ENCODE results near the gene KBTBD2. TPM values are rescaled to one million over a fixed set of nuclear protein-coding genes. Genes with fewer than 3 reads are reported as not detected.

Gene KBTBD2
- total and polyA plus RNA-seq, 2 experiments from 2014 or later: 11.6 to 34.9 TPM

- TF ChIP-seq EZH2 (IDR thresholded peaks at IDR 0.05; ENCODE audit: low read depth, unreplicated experiment) (no peak), EZH2phosphoT487 (IDR thresholded peaks at IDR 0.05; ENCODE audit: unreplicated experiment) (no peak), ZNF331 (CRISPR knock-in tag; IDR thresholded peaks at IDR 0.05; ENCODE audit: low read depth) (no peak), JUNB (IDR thresholded peaks at IDR 0.05; ENCODE audit: unreplicated experiment) (no peak)
These were observed 13.7 kb upstream of the KBTBD2 start (continued) for GRCh38 chr7:32905175-32905662.

GRCh38 chr7:32901629-32902028 lies 10.1 kb upstream of the KBTBD2 start:
- Histone ChIP-seq H3K36me3 (ENCODE audit: insufficient read depth) (no peaks in the 10 kb centered on the region), H3K27me3 (ENCODE audit: insufficient read depth) (no peaks in the 10 kb centered on the region), H3K4me1 (ENCODE audit: insufficient read depth) (no peaks in the 10 kb centered on the region), H3K27ac (ENCODE audit: low read depth) (no peak overlapping the region), H2AFZ (0 out of 2 replicates have a peak overlapping the region, but pooled peaks have one; percentile 23), H3F3A (replicated peaks; ENCODE audit: low read depth) (no peaks in the 10 kb centered on the region), H3K4me2 (no peak overlapping the region), H3K9me2 (ENCODE audit: insufficient read depth) (no peaks in the 10 kb centered on the region; the same call in 1 of the 2 replicates), H3K79me2 (replicated peaks; ENCODE audit: insufficient read depth) (no peaks in the 10 kb centered on the region), H4K20me1 (replicated peaks; ENCODE audit: insufficient read depth) (no peaks in the 10 kb centered on the region), H3K4me3 (no peak overlapping the region)
- TF ChIP-seq EZH2phosphoT487 (IDR thresholded peaks at IDR 0.05; ENCODE audit: unreplicated experiment): no peak
- Mint-ChIP-seq H3K36me3 (ENCODE audit: low read depth) (no peaks in the 10 kb centered on the region), H3K4me1 (no peaks in the 10 kb centered on the region; the same call in 2 of the 3 replicates), H3K27ac (no peak overlapping the region), H3K27me3 (ENCODE audit: insufficient read depth, low read depth, poor library complexity) (peaks cover 3% of the 10 kb centered on the region), H3K4me3 (no peak overlapping the region), H3K9me3 (no peaks in the 10 kb centered on the region)
- DNase-seq (ENCODE audit: low spot score) (no peak), ATAC-seq (no peak)

DNA sequence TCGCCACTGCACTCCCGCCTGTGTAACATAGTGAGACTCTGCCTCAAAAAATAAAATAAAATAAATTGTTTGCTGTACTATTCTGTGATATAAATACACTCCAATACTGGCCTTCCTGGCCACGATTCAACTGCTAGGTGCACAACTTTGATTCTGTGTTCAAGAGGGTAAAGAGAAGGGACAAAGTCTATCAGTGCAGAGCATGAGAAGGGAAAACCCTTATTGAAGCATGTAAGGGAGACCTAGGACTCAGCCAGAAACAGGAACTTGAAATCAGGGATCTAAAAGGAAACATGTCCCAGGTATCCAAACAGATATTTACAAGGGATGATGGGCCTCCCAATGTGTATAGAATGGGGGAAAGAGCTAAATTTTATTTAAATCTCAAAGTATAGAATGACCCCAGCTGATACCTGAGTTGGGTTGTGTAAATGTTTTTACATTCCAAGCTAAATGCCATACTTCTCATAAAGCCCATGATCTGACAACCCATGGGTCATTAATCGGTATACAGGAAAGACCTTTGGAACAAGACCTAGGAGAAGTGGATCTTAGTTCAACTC lies 9.0 kb upstream of the KBTBD2 start:
- Histone ChIP-seq H4K20me1 (replicated peaks; ENCODE audit: insufficient read depth) (no peaks in the 10 kb centered on the region), H3K4me2 (no peak overlapping the region), H3K27ac (ENCODE audit: low read depth) (no peak overlapping the region), H2AFZ (no peak overlapping the region), H3K4me3 (no peak overlapping the region), H3K36me3 (ENCODE audit: insufficient read depth) (no peaks in the 10 kb centered on the region), H3K79me2 (replicated peaks; ENCODE audit: insufficient read depth) (no peaks in the 10 kb centered on the region), H3K4me1 (ENCODE audit: insufficient read depth) (no peaks in the 10 kb centered on the region), H3K9me2 (ENCODE audit: insufficient read depth) (no peaks in the 10 kb centered on the region), H3F3A (replicated peaks; ENCODE audit: low read depth) (no peaks in the 10 kb centered on the region), H3K27me3 (ENCODE audit: insufficient read depth) (no peaks in the 10 kb centered on the region)
- DNase-seq (ENCODE audit: low spot score): no peak
- Mint-ChIP-seq H3K4me1 (no peaks in the 10 kb centered on the region; the same call in 2 of the 3 replicates), H3K4me3 (no peak overlapping the region), H3K9me3 (no peaks in the 10 kb centered on the region), H3K27me3 (ENCODE audit: insufficient read depth, low read depth, poor library complexity) (peaks cover 3% of the 10 kb centered on the region), H3K27ac (no peak overlapping the region), H3K36me3 (ENCODE audit: low read depth) (no peaks in the 10 kb centered on the region)
- ATAC-seq: no peak
- TF ChIP-seq, protein P1, sequence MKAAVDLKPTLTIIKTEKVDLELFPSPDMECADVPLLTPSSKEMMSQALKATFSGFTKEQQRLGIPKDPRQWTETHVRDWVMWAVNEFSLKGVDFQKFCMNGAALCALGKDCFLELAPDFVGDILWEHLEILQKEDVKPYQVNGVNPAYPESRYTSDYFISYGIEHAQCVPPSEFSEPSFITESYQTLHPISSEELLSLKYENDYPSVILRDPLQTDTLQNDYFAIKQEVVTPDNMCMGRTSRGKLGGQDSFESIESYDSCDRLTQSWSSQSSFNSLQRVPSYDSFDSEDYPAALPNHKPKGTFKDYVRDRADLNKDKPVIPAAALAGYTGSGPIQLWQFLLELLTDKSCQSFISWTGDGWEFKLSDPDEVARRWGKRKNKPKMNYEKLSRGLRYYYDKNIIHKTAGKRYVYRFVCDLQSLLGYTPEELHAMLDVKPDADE (IDR thresholded peaks at IDR 0.05): no peak
- no peak for TF ChIP-seq EZH2 (IDR thresholded peaks at IDR 0.05; ENCODE audit: low read depth, unreplicated experiment)
- TF ChIP-seq, protein P2, sequence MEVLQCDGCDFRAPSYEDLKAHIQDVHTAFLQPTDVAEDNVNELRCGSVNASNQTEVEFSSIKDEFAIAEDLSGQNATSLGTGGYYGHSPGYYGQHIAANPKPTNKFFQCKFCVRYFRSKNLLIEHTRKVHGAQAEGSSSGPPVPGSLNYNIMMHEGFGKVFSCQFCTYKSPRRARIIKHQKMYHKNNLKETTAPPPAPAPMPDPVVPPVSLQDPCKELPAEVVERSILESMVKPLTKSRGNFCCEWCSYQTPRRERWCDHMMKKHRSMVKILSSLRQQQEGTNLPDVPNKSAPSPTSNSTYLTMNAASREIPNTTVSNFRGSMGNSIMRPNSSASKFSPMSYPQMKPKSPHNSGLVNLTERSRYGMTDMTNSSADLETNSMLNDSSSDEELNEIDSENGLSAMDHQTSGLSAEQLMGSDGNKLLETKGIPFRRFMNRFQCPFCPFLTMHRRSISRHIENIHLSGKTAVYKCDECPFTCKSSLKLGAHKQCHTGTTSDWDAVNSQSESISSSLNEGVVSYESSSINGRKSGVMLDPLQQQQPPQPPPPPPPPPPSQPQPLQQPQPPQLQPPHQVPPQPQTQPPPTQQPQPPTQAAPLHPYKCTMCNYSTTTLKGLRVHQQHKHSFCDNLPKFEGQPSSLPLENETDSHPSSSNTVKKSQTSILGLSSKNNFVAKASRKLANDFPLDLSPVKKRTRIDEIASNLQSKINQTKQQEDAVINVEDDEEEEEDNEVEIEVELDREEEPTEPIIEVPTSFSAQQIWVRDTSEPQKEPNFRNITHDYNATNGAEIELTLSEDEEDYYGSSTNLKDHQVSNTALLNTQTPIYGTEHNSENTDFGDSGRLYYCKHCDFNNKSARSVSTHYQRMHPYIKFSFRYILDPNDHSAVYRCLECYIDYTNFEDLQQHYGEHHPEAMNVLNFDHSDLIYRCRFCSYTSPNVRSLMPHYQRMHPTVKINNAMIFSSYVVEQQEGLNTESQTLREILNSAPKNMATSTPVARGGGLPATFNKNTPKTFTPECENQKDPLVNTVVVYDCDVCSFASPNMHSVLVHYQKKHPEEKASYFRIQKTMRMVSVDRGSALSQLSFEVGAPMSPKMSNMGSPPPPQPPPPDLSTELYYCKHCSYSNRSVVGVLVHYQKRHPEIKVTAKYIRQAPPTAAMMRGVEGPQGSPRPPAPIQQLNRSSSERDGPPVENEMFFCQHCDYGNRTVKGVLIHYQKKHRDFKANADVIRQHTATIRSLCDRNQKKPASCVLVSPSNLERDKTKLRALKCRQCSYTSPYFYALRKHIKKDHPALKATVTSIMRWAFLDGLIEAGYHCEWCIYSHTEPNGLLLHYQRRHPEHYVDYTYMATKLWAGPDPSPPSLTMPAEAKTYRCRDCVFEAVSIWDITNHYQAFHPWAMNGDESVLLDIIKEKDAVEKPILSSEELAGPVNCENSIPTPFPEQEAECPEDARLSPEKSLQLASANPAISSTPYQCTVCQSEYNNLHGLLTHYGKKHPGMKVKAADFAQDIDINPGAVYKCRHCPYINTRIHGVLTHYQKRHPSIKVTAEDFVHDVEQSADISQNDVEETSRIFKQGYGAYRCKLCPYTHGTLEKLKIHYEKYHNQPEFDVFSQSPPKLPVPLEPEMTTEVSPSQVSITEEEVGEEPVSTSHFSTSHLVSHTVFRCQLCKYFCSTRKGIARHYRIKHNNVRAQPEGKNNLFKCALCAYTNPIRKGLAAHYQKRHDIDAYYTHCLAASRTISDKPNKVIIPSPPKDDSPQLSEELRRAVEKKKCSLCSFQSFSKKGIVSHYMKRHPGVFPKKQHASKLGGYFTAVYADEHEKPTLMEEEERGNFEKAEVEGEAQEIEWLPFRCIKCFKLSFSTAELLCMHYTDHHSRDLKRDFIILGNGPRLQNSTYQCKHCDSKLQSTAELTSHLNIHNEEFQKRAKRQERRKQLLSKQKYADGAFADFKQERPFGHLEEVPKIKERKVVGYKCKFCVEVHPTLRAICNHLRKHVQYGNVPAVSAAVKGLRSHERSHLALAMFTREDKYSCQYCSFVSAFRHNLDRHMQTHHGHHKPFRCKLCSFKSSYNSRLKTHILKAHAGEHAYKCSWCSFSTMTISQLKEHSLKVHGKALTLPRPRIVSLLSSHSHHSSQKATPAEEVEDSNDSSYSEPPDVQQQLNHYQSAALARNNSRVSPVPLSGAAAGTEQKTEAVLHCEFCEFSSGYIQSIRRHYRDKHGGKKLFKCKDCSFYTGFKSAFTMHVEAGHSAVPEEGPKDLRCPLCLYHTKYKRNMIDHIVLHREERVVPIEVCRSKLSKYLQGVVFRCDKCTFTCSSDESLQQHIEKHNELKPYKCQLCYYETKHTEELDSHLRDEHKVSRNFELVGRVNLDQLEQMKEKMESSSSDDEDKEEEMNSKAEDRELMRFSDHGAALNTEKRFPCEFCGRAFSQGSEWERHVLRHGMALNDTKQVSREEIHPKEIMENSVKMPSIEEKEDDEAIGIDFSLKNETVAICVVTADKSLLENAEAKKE (CRISPR knock-in tag; IDR thresholded peaks at IDR 0.05): no peak
- TF ChIP-seq, protein P3, sequence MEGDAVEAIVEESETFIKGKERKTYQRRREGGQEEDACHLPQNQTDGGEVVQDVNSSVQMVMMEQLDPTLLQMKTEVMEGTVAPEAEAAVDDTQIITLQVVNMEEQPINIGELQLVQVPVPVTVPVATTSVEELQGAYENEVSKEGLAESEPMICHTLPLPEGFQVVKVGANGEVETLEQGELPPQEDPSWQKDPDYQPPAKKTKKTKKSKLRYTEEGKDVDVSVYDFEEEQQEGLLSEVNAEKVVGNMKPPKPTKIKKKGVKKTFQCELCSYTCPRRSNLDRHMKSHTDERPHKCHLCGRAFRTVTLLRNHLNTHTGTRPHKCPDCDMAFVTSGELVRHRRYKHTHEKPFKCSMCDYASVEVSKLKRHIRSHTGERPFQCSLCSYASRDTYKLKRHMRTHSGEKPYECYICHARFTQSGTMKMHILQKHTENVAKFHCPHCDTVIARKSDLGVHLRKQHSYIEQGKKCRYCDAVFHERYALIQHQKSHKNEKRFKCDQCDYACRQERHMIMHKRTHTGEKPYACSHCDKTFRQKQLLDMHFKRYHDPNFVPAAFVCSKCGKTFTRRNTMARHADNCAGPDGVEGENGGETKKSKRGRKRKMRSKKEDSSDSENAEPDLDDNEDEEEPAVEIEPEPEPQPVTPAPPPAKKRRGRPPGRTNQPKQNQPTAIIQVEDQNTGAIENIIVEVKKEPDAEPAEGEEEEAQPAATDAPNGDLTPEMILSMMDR (conservative IDR thresholded peaks at IDR 0.05; ENCODE audit: low read depth in 2 of 2): no peak
- TF ChIP-seq NANOG (IDR thresholded peaks at IDR 0.05; ENCODE audit: borderline replicate concordance): no peak
- TF ChIP-seq ZNF331 (CRISPR knock-in tag; IDR thresholded peaks at IDR 0.05; ENCODE audit: low read depth): no peak
- TF ChIP-seq POLR2AphosphoS5 (IDR thresholded peaks at IDR 0.05; ENCODE audit: low read depth): no peak
- TF ChIP-seq JUNB (IDR thresholded peaks at IDR 0.05; ENCODE audit: unreplicated experiment): no peak
- TF ChIP-seq EZH2phosphoT487 (IDR thresholded peaks at IDR 0.05; ENCODE audit: unreplicated experiment): no peak
- TF ChIP-seq CREB1 (CRISPR knock-in tag; IDR thresholded peaks at IDR 0.05; ENCODE audit: low read depth): no peak
